ENCODE data around the gene ADAMTS18.

GRCh38 chr16:77414752-77415231 lies 20.0 kb downstream of the ADAMTS18 start:
- TF ChIP-seq, protein P1, sequence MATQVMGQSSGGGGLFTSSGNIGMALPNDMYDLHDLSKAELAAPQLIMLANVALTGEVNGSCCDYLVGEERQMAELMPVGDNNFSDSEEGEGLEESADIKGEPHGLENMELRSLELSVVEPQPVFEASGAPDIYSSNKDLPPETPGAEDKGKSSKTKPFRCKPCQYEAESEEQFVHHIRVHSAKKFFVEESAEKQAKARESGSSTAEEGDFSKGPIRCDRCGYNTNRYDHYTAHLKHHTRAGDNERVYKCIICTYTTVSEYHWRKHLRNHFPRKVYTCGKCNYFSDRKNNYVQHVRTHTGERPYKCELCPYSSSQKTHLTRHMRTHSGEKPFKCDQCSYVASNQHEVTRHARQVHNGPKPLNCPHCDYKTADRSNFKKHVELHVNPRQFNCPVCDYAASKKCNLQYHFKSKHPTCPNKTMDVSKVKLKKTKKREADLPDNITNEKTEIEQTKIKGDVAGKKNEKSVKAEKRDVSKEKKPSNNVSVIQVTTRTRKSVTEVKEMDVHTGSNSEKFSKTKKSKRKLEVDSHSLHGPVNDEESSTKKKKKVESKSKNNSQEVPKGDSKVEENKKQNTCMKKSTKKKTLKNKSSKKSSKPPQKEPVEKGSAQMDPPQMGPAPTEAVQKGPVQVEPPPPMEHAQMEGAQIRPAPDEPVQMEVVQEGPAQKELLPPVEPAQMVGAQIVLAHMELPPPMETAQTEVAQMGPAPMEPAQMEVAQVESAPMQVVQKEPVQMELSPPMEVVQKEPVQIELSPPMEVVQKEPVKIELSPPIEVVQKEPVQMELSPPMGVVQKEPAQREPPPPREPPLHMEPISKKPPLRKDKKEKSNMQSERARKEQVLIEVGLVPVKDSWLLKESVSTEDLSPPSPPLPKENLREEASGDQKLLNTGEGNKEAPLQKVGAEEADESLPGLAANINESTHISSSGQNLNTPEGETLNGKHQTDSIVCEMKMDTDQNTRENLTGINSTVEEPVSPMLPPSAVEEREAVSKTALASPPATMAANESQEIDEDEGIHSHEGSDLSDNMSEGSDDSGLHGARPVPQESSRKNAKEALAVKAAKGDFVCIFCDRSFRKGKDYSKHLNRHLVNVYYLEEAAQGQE (IDR thresholded peaks at IDR 0.05; ENCODE audit: low read depth) = no peak
- no peak for TF ChIP-seq ATF3 (IDR thresholded peaks at IDR 0.05)
